K562 (cell line): ENCODE results near the gene BMS1. TPM values are rescaled to one million over a fixed set of nuclear protein-coding genes. Genes with fewer than 3 reads are reported as not detected.

Experiments used
- BCLAF1 ChIP-seq, 2 experiments: fragments of 450-650 bp in 1 of 2; IDR thresholded peaks; 2 replicates each; pipeline ENCODE4 v1.6.1; 2011 to 2017; ENCODE audit warnings: low read depth in 2 of 2, antibody characterized with exemption in 1 of 2, borderline replicate concordance in 1 of 2, low read length in 1 of 2, mild to moderate bottlenecking in 1 of 2, mixed read lengths in 1 of 2; ENCODE audit not compliant: control insufficient read depth in 1 of 2
- DACH1 ChIP-seq: fragments of 450-650 bp; IDR thresholded peaks from 2 replicates; pipeline ENCODE4 v1.6.1; 2018; ENCODE audit not compliant: partially characterized antibody
- ETV1 ChIP-seq: fragments of 450-650 bp; conservative IDR thresholded peaks from 2 replicates; pipeline ENCODE4 v1.6.1; 2016; ENCODE audit warnings: missing genetic modification characterization, control low read depth, low read depth, missing compliant biosample characterization
- JUN ChIP-seq, 2 experiments: sonication (generic) in 1 of 2; formaldehyde crosslinking in 1 of 2; IDR thresholded peaks; 2 replicates each; pipeline versions ENCODE4 v1.6.1 to v1.8.0; 2012 to 2022; ENCODE audit warnings: borderline replicate concordance in 2 of 2, mild to moderate bottlenecking in 2 of 2, improper control_type of control experiment in 1 of 2, low read depth in 1 of 2, low read length in 1 of 2, missing genetic modification reagents in 1 of 2
- MAX ChIP-seq: sonication (generic); formaldehyde crosslinking; IDR thresholded peaks from 2 replicates; pipeline ENCODE4 v1.9.0; 2022; ENCODE audit warnings: mild to moderate bottlenecking, missing genetic modification reagents
- MEIS2 ChIP-seq: fragments of 450-650 bp; IDR thresholded peaks from 2 replicates; pipeline ENCODE4 v1.6.1; 2014; ENCODE audit warnings: mild to moderate bottlenecking; ENCODE audit not compliant: partially characterized antibody
- SREBF1 ChIP-seq: fragments of 150-350 bp; IDR thresholded peaks from 2 replicates; pipeline ENCODE4 v1.6.1; 2014; ENCODE audit warnings: antibody characterized with exemption, low read depth, low read length, borderline replicate concordance
- ZFX ChIP-seq: sonication (generic); formaldehyde crosslinking; IDR thresholded peaks from 2 replicates; pipeline ENCODE4 v1.8.0; 2022; ENCODE audit warnings: mild to moderate bottlenecking, missing genetic modification reagents, moderate library complexity
- ZNF398 ChIP-seq: fragments of 250-450 bp; sonication (Bioruptor Pico); IDR thresholded peaks from 2 replicates; pipeline ENCODE4 v1.8.0; 2021; ENCODE audit warnings: moderate library complexity, mild to moderate bottlenecking, inconsistent platforms
- ZNF445 ChIP-seq: fragments of 250-450 bp; sonication (Bioruptor Pico); IDR thresholded peaks from 2 replicates; pipeline ENCODE4 v1.4.0; 2020; ENCODE audit warnings: low read depth, mild to moderate bottlenecking, moderate library complexity
- ZNF551 ChIP-seq: fragments of 250-450 bp; sonication (Bioruptor Pico); IDR thresholded peaks from 2 replicates; pipeline ENCODE4 v1.5.0; 2021; ENCODE audit warnings: mild to moderate bottlenecking, moderate library complexity
- ZNF644 ChIP-seq: fragments of 200-800 bp; sonication (Bioruptor generic); IDR thresholded peaks from 2 replicates; pipeline ENCODE4 v1.6.1; 2016; ENCODE audit warnings: low read depth, missing genetic modification characterization, missing compliant biosample characterization
- ZNF75A ChIP-seq: fragments of 450-650 bp; formaldehyde crosslinking; IDR thresholded peaks from 2 replicates; pipeline ENCODE4 v1.4.0; 2020; ENCODE audit warnings: mild to moderate bottlenecking
- ZNF778 ChIP-seq: fragments of 450-650 bp; formaldehyde crosslinking; IDR thresholded peaks from 2 replicates; pipeline ENCODE4 v1.4.0; 2020; ENCODE audit warnings: mild to moderate bottlenecking, moderate library complexity
- polyA plus RNA-seq, 8 experiments: library from polyadenylated mRNA; depleted of rRNA in 4 of 8; stranded (reverse) in 5 of 8; unstranded in 3 of 8; fragments of >200 nt; fragmentation: Nextera tagmentation in 2 of 8; fragmentation: Illumina TruSeq in 1 of 8; extraction: Ambion mirVana in 2 of 8; extraction: Trizol in 1 of 8; gene quantifications; 2 replicates each; pipeline versions ENCODE4 v1.2.1 to v1.2.3, GENCODE V29; 2011 to 2014; ENCODE audit warnings: inconsistent platforms in 1 of 8, missing spikeins in 1 of 8
- total RNA-seq, 7 experiments: library from RNA; depleted of rRNA in 6 of 7; stranded (reverse); fragments of >200 nt in 6 of 7; fragmentation: Illumina TruSeq in 2 of 7; extraction: Trizol in 2 of 7; gene quantifications; 2 replicates each; pipeline versions ENCODE4 v1.2.1 to v1.2.3, GENCODE V29; 2011 to 2021; ENCODE audit warnings: low replicate concordance in 1 of 7
- TF ChIP-seq, protein P1 (sequence below): fragments of 450-650 bp; formaldehyde crosslinking; IDR thresholded peaks from 2 replicates; pipeline ENCODE4 v1.4.0; 2020; ENCODE audit warnings: mild to moderate bottlenecking
- TF ChIP-seq, protein P2 (sequence below): sonication (generic); formaldehyde crosslinking; IDR thresholded peaks from 2 replicates; pipeline ENCODE4 v1.8.1; 2023; ENCODE audit warnings: mild to moderate bottlenecking, missing genetic modification reagents

Gene BMS1
- total and polyA plus RNA-seq, 9 of the 15 experiments (the other 6 are each of a cell fraction or from before 2014, with no cell fraction given), result 11.1 to 46.9 (median 32.7) TPM

DNA sequence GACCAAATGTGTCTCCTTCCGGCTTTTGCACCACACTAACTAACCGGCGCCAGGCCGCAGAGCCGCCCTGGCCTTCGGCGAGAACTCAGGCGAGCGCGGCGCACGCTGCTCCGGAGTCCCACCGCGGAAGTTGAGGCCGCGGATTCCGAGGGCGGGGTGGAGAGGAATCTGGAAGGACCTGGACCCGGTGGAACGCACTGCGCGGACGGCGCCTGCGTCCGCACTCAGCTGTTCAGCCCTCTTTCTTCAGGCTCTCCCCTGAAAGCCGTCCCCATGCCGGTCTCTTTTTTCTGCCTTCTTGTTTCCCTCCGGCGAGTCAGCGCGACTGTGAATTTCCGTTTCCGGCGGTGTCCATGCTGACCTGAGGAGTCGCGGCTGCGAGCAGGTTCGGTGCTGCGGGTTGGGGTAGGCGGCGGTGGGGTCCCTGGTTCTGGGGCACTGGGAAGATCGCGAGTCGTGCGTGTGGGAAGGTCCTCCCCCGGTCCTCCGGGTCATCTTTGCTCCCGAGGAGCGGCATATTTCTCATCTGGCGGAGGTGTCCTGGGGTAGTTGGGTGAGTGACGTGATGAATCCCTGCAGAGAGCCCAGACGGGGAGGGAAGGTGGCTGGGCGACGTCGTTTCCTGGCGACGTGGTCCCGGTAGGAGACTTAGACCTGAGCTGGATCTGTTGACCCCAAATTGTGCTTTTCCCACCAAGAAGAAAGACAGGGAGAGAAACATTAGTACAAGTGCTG lies at the start of gene BMS1 (continued):
- no peak for TF ChIP-seq ZNF551
- no peak for TF ChIP-seq ZNF778 (CRISPR knock-in tag)
- TF ChIP-seq, protein P1, sequence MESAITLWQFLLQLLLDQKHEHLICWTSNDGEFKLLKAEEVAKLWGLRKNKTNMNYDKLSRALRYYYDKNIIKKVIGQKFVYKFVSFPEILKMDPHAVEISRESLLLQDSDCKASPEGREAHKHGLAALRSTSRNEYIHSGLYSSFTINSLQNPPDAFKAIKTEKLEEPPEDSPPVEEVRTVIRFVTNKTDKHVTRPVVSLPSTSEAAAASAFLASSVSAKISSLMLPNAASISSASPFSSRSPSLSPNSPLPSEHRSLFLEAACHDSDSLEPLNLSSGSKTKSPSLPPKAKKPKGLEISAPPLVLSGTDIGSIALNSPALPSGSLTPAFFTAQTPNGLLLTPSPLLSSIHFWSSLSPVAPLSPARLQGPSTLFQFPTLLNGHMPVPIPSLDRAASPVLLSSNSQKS (CRISPR knock-in tag), result no peak
- TF ChIP-seq, protein P2, sequence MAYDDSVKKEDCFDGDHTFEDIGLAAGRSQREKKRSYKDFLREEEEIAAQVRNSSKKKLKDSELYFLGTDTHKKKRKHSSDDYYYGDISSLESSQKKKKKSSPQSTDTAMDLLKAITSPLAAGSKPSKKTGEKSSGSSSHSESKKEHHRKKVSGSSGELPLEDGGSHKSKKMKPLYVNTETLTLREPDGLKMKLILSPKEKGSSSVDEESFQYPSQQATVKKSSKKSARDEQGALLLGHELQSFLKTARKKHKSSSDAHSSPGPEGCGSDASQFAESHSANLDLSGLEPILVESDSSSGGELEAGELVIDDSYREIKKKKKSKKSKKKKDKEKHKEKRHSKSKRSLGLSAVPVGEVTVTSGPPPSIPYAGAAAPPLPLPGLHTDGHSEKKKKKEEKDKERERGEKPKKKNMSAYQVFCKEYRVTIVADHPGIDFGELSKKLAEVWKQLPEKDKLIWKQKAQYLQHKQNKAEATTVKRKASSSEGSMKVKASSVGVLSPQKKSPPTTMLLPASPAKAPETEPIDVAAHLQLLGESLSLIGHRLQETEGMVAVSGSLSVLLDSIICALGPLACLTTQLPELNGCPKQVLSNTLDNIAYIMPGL, result 0 out of 2 replicates have a peak, but pooled peaks have one; percentile 44
- peak; percentile 97 for TF ChIP-seq DACH1
- no peak for TF ChIP-seq ZNF75A (CRISPR knock-in tag)
- TF ChIP-seq ZNF644 (tag), result peak; percentile 87
- TF ChIP-seq ZNF398 (CRISPR knock-in tag), result no peak
- TF ChIP-seq MEIS2, result peak; percentile 47
- peak; percentile 54; the same call in 1 of the 2 replicates for TF ChIP-seq JUN (IDR thresholded peaks at IDR 0.05; ENCODE audit: borderline replicate concordance, low read depth, low read length)
- TF ChIP-seq JUN (CRISPR knock-in tag; IDR thresholded peaks at IDR 0.05; ENCODE audit: borderline replicate concordance), result peak; percentile 7; the same call in 1 of the 2 replicates
- TF ChIP-seq MAX, result 0 out of 2 replicates have a peak, but pooled peaks have one; percentile 73
- peak; percentile 98 for TF ChIP-seq ZFX (CRISPR knock-in tag)
- peak in 1 of 2 experiments; percentile 96; a peak in 2 of 4 replicates for TF ChIP-seq BCLAF1 (IDR thresholded peaks at IDR 0.05; ENCODE audit: borderline replicate concordance in 1 of 2, control insufficient read depth in 1 of 2, low read depth in 2 of 2, low read length in 1 of 2)
- peak; percentile 72 for TF ChIP-seq SREBF1
- TF ChIP-seq ZNF445 (CRISPR knock-in tag), result no peak
- TF ChIP-seq ETV1 (tag), result peak; percentile 87
